HG02981 (cell line): ENCODE results near the gene LRCH4.

ENCODE experiments used
- ATAC-seq: cut with Tn5 transposase; IDR thresholded peaks from one replicate; pipeline ENCODE4 v1.9.1; 2021; ENCODE audit warnings: mild to moderate bottlenecking, moderate library complexity; ENCODE audit not compliant: unreplicated experiment

LRCH4 gene, protein sequence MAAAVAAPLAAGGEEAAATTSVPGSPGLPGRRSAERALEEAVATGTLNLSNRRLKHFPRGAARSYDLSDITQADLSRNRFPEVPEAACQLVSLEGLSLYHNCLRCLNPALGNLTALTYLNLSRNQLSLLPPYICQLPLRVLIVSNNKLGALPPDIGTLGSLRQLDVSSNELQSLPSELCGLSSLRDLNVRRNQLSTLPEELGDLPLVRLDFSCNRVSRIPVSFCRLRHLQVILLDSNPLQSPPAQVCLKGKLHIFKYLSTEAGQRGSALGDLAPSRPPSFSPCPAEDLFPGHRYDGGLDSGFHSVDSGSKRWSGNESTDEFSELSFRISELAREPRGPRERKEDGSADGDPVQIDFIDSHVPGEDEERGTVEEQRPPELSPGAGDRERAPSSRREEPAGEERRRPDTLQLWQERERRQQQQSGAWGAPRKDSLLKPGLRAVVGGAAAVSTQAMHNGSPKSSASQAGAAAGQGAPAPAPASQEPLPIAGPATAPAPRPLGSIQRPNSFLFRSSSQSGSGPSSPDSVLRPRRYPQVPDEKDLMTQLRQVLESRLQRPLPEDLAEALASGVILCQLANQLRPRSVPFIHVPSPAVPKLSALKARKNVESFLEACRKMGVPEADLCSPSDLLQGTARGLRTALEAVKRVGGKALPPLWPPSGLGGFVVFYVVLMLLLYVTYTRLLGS

DNA sequence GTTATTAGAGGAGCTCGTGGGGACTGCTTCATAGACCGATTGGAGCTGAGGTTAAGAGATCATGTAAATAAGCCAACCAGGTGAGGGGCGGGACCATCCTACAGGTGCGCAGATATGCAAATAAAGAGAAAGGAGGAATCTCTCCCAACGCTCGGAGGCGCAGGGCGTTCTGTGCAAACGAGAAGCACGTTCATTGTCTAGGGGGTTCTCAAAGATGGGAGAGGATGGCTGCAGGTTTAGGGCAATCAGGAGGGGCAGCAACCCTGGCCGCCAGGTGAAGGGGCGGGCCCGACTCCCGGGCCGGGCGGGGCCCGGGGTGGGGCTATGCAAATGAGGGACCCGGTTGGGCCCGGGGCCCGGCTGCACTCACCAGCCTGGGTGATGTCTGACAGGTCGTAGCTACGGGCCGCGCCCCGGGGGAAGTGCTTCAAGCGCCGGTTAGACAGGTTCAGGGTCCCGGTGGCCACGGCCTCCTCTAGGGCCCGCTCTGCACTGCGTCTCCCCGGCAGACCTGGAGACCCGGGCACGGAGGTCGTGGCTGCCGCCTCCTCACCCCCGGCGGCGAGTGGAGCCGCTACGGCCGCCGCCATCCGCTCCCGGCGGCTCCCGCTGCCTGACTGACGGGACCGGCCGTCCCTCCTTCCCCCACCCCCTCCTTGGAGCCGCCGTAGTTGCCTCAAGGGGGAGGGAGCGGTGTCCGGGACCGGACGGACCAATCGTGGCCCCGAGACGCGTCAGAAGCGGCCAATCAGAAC is at the start of gene LRCH4:
Gene LRCH4, minus strand, starts transcription at position 619 of the 755 bp plus-strand sequence. Its CDS starts 29 bp downstream, at position 590.
- no peak for ATAC-seq

DNA sequence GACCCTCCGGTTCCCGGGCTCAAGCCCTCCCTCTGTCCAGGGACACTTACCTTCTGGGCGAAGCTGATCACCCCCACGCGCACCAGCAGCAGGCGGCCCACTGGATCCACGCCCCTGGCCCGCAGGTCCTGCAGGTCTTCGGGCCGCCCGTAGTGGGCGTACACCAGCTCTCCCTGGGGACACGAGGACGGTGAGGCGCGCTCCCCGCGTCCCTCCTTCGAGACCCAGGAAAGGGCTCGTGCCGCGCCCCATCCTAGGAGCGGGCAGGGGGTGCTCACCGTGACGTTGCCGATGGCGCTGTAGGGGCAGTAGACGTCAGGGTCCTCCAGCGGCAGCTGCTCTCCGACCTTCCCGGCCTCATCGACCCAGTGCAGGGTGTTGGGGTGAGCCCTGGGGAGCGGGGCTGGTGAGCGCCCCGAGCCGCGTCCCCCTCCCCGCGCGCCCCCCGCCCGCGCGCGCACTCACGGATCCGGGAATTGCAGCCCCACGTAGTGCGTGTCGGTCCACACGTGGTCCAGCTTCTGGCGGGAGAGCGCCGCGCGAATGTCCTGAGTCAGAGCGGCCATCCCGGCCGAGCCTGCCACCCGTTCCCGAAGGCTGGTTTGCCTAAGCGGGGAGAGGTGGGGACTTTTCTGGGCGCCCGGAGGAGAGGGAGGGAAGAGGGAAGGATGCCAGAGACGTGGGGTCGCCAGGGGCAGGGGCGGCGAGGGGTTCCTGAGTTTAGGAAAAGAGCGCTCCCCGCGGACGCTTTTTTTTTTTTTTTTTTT is 47.2 kb upstream of the LRCH4 start:
- ATAC-seq = no peak

DNA sequence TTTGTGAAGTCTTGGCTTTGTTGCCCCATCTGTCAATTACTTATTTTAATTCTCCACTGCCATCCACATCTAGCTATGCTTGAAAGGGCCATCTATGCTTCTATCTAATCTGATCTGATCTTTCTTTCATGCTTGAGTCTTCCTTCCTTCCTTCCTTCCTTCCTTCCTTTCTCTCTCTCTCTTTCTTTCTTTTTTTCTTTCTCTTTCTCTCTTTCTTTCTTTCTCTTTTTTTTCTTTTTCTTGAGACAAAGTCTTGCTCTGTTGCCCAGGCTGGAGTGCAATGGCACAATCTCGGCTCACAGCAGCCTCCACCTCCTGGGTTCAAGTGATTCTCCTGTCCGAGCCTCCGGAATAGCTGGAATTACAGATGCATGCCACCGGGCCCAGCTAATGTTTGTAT is 44.1 kb upstream of the LRCH4 start:
- ATAC-seq = no peak

DNA sequence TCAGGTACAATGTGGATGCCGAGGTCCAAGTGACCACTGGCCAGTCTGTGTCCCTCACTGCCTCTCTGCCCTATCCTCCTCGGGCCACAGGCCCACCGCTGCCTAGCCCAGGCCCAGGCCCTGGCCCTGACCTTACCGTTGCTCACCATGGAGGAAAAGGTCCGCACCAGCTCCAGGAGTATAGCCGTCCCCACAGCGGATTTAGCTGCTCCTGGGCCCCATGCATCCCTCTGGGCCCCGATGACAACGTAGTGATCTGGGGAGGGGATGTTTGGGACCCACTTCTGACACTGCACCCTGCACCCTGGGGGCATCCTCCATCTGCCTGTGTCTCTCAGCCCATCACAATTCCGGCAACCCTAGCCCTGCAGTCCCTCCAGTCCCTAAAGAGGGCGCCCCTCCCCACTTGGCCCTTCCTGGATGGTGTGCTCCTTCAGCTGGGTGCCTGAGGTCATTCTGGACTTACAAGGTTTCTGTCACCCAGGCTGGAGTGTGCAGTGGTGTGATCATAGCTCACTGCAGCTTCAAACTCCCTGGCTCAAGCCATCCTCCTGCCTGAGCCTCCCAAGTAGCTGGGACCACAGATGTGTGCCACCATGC is 43.3 kb upstream of the LRCH4 start:
- no peak for ATAC-seq

DNA sequence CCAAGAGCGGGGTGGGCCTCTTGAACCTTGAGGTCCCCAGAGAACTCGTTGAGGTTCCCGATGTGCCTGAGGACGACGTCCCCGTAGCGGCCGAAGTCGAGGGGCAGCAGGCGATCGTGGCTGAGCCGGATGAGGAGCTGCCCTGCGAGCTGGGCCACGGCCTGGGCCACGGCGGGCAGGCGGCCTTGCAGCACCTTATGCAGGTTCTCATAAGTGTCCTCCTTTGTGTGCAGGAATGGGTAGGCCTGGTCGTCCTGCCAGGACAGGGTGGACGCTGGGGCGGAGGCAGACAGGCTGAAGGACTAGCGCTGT is 41.3 kb upstream of the LRCH4 start:
- ATAC-seq = no peak

DNA sequence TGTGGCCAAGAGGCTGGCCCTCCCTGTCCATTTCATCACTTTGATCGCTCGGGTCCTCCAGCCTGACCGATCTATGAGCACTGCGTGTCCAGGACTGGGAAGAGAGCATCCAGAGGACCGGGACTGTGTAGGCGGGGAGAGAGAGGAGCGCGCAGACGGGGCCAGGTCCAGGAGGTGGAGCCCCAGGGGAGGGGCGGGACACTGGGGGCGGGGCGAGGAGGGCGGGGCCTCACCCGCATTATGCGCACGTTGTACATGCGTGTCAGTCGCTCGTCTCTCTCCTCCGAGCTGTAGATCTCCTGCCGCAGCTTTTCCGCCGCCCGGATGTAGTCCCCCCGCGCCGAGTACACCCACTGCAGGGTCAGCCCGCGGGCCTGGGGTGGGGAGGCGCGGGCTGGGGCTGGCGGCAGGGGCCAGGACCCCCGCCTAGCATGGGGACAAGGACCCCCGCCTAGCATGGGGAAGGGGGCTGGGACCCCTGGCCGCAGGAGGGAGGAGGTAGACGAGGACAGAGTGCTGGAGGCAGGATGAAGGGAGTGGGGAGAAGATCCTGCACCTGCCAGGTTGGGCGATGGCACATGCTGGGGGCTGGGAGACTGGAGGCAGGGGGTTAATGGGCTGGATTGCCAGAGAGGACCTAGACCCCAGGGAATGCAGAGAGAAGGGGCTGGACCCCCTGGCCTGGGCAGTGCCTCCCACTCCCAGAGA is 40.8 kb upstream of the LRCH4 start:
- ATAC-seq = peak; percentile 79

DNA sequence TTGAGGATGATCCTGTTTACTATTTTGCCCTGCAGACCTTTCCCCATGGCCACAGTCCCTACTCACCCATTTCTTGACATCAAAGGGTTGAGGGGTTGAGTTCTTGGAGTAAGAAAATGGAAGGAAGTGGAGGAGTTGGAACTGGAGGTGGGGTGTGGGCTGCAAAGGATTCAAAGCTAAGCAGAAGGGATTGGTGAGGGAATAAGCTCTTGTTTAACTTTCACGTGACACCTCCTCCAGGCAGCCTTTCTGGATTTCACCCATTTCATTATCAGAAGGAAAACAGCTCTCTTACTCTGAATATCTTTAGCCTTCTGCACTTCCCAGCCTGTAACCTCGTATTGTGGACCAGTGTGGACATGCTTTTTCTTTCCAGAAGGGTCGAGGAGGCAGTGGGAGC is 40.1 kb upstream of the LRCH4 start:
- ATAC-seq = no peak

DNA sequence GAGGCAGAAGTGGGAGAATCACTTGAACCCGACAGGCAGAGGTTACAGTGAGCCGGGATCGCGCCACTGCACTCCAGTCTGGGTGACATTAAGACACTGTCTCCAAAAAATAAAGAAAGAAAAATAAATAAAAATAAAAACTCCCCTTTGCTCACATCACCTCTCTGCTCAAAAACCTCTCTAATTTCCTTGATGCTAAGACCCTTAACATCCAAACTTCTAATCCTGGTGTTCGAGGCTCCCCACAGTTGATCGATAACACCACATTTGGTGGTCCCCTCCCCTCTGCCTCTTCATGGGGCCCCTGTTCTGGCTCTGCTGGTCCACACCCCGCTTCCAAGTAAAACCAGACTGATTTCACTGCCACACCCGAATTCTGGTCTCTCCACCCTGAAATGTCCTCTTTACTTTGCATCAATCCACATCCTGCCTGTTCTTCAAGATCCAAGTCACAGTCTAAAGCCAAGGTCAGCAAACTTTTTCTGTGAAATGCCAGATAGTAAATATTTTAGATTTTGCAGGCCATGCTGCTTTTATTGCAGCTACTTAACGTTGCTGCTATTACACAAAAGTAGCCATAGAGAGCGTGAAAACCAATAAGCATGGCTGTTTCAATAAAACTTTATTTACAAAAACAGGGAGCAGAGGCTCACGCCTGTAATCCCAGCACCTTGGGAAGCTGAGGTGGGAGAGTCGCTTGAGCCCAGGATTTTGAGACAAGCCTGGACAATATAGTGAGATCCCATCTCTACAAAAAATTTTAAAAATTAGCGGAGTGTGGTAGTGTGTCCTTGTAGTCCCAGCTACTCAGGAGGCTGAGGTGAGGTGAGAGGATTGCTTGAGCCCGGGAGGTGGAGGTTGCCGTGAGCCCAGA is 38.3 kb upstream of the LRCH4 start:
- ATAC-seq = no peak

DNA sequence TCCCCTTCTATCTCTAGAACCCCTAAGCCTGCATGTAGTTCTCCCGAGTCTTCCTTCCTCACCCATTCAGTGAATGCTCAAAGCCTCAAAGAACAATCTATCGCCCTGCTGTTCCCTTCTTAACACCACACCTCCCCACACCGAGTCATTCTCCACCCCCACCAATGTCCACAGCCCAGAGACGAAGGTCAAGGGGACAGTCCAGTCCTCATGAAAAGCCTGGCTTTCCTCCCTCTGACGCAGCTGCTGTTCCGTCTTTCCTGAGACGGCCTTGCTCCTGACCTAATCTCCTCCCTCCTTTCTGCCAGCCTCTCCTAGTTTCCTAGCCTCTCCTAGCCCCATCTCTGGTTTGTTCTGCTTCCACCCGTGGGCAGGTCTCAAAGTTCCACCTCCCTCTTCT is 35.6 kb upstream of the LRCH4 start:
- no peak for ATAC-seq

DNA sequence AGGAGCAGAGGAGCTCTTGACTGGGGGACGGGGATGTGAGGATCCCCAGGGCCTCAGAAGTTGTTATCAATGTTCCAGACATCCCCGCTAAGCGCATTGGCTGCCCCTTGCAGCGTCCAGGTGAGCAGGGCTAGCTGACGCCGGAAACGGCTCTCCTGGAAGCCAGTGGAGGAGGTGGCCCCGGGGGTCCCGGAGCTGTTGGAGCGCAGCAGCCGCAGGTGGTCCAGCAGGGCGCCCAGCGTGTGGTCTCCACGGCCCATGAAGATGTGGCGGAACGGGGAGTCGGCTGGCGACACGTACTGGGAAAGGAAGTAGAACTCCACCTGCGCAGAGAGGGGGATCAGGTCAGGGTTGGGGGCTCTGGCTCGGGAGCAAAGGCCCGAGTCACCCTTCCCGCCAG is 34.9 kb upstream of the LRCH4 start:
- ATAC-seq = no peak

DNA sequence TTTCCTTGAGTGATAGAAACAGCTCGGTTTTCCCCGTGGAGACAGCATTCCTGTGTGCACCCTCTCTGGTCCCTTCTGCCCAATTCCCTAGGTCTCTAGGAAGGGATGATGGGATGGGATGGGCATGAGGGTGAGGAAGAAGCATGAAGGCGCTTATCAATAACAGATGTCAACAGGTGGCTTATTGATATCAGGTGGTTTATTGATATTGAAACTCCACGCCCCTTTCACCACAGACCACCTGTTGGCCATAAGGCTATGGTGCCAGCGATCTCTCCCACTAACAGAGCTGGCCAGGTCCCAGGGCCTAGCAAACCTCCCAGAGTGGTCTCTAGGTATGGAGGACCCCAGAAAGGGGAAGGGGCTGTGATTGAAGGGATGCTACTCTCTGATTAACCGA is 34.3 kb upstream of the LRCH4 start:
- no peak for ATAC-seq

DNA sequence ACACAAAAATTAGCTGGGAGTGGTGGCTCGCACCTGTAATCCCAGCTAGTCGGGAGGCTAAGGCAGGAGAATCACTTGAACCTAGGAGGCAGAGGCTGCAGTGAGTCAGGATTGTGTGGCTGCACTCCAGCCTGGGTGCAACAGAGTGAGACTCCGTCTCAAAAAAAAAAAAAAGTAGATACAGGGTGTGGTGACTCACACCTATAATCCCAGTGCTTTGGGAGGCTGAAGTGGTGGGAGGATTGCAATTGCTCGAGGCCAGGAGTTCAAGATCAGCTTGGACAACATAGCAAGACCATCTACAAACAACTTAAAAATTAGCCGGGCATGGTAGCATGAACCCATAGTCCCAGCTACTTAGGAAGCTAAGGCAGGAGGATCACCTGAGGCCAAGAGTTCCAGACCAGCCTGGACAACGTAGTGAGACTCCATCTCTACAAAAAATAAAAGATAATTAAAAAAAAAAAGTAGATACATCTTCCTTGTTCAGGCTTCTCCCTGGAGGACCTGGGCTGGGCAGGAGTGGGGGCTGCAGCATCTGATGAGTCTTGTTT is 28.5 kb upstream of the LRCH4 start:
- no peak for ATAC-seq

DNA sequence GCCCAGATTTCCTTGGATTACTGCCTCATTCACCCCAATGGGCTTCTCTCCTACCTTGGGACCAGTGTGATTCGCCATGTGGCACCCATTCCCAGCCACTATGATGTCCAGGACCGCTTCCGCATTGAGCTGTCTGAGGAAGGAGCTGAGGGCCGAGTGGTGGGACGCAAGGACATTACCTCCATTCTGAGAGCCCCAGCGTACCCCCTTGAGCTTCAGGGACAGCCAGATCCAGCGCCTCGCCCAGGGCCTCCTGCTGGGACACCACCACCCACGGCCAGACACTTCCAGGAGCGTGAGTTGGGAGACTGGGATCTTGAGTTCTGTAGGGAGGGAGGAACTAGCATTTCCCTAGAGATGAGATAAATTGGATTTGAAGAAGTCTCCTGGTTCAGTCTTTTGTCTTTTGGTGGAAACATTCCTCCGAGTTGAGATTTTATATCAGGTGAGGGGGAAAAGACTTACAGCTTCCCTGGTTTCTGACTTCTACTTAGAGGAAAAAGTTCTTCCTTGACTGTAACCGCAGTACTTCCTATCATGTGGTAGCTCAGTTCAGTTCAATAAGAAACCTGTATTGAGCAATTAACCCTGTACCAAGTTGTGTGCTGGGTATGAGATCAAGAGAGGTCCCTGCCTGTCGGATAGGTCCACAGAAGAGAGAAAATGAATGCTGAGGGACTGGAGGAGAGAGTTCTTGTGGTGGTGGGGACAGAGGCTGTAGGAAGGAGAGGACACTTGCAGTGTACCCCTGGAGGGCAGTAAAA is 27.7 kb upstream of the LRCH4 start:
- ATAC-seq = no peak

DNA sequence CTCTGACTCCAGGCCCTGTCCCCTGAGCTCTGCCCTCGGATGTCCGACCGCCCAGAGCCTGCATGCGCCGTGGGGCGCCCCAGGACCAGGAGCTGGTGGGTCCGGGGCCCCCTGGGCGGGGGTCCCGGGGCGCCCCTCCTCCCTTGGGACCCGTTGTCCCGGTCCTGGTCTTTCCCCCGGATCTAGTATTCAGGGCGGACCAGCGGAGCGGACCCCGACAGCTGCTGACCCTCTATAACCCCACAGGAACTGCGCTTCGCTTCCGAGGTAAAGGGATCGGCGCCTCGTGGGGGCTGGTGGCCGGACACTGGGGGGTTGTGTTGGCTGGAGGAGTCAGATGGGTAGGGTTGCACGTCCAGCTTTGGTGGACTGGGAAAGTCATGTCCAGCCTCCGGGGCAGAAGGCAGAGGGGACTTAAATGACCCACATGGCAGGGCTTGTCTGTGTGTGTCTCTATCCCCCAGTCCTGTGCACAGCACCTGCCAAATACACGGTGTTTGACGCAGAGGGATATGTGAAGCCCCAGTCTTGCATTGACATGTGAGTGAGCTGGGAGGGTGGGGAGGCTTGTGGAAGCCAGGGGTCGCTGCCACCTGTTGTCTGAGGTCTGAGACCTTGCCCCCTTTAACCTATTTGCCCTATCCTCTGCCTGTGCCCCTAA is 26.9 kb upstream of the LRCH4 start:
- ATAC-seq = no peak

DNA sequence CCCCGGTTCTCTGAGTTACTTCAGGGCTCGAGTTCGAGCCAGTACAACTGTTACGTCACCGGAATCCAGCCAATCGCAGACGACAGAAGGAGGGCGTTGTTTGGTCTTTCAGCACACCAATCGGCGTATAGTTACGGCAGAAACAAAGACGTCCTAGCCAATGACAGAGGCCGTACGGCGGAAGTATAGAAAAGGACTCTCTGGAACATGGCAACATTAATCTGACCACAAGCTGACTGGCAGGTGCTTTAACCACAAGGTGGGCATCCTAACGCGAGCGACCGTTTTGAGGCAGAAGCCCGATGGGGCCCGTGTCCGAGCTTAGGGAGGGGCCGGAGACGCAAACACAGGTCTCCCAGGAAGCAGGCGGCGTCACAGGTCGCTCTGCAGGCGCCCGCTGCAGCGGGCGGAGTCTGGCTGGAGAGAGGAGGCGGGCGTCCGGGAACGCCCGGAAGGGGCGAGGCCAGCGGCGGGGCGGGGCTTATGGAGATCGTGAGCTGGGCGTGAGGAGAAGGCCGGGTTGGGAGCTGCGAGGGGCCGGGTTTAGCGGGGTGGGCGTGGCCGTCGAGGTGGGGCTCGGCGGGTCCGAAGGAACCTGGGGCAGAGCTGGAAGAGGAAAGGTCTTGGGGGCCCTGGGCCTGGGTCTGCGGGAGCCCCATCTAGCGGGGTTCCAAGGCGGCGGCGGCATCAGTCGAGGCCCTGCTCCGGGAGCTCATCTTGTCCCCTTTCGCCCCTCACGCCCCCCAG is 26.2 kb upstream of the LRCH4 start, which contains the start of gene MOSPD3:
Gene MOSPD3, plus strand, starts transcription at position 558 of the 747 bp plus-strand sequence. CDS start 252 bp downstream, outside the sequence.
- ATAC-seq = peak; percentile 90

DNA sequence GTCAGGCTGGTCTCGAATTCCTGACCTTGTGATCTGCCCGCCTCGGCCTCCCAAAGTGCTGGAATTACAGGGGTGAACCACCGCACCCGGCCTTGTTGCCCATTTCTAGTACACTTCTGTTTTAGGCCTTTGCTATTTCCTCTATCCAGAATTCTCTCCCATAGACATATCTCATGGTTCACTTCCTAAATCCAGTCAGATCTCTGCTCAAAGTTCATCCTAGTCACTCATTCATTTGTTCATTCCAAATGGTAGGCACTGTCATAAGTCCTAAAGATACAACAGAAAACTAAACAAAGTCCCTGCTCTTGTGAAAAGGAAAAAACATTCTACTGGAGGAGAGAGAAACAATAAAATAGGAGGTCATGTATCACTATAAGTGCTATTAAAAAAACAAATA is 24.0 kb upstream of the LRCH4 start:
- no peak for ATAC-seq

DNA sequence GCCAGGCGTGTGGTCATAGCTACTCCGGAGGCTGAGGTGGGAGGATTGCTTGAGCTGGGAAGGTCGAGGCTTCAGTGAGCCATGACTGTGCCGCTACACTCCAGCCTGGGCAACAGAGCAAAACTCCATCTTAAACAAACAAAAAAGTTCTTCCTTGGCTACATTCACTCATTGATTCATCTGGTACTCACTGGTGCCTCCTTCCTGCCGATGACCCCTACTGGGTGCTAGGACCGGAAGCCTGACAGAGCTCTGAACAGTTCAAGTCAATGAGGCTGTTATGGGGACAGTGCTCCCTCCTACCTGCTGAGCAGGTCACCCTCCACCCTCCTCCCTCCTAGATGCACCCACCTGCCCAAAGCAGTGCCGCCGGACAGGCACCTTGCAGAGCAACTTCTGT is 21.2 kb upstream of the LRCH4 start:
- no peak for ATAC-seq
